HG03520 (cell line): ENCODE data around the gene APOL6.
"Not testable (repeated sequence)": the region's sequence is repeated elsewhere in the genome, so short reads cannot be mapped to it uniquely, and the experiment has no call there.

Experiments used
- ATAC-seq: cut with Tn5 transposase; IDR thresholded peaks from one replicate; pipeline ENCODE4 v1.9.1; 2021; ENCODE audit warnings: mild to moderate bottlenecking, moderate library complexity; ENCODE audit not compliant: unreplicated experiment

Gene APOL6

GRCh38 chr22:35616043-35616442 is 32.2 kb upstream of the APOL6 start:
- no peak for ATAC-seq

DNA sequence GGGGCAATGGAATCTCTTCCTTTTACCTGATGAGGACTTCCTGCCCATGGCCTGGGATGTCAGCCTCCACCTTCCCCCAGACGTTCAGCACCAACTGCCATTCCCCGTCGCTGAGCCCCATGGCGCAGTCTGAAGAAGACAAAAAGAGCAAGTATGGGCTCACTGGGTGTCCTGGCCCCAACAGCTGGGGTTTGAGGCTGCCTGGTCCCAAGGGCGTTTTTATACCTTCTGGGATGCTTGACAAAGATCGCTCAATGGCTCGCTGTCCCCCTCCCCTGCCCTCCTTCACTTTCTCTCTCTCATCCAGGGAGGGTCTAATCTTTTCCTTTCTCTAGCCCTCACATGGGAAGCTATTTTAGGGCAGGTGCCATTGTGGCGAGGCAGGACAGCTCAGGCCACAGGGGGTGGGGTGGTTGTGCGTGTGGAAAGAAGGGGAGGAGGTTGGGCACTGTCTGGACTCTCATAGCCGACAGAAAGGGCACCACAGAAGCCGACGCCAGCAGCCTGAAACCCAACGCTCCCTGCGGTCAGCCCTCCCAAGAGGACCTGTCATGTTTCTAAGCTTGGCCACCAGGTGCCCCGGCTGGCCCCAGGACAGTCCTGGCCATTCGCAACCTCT is 31.0 kb upstream of the APOL6 start, which contains the start of gene MB:
Gene MB, minus strand, starts transcription at position 193 of the 619 bp plus-strand sequence. Its CDS starts 72 bp downstream, at position 121.
- no peak for ATAC-seq

GRCh38 chr22:35618427-35619223 is 29.6 kb upstream of the APOL6 start:
- no peak for ATAC-seq

- ATAC-seq = no peak
Observed at GRCh38 chr22:35619336-35620094, 28.7 kb upstream of the APOL6 start.

GRCh38 chr22:35620624-35621251 is 27.5 kb upstream of the APOL6 start:
- ATAC-seq = no peak

DNA sequence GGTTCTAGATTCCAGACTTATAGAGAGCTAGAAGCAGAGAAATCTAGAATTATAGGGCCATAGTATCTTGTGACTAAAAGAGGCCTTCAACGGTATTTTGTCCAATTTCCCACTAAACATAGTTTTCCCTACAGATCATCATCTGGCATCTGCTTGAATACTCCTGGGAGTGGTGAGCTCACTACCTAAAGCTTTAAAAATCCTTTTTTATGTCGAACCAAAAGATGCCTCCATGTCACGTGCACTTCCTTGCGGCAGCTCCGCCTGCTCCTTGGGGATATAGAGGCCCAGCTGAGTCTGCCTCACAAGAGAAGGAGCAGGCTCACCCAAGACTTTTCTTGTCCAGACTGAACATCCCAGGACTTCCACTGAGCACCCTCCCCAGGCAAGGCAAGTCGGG is 26.8 kb upstream of the APOL6 start:
- ATAC-seq = no peak

GRCh38 chr22:35622191-35622913 is 25.9 kb upstream of the APOL6 start:
- no peak for ATAC-seq

- not testable (repeated sequence) for ATAC-seq
Observed at GRCh38 chr22:35623885-35624284, 24.4 kb upstream of the APOL6 start.

DNA sequence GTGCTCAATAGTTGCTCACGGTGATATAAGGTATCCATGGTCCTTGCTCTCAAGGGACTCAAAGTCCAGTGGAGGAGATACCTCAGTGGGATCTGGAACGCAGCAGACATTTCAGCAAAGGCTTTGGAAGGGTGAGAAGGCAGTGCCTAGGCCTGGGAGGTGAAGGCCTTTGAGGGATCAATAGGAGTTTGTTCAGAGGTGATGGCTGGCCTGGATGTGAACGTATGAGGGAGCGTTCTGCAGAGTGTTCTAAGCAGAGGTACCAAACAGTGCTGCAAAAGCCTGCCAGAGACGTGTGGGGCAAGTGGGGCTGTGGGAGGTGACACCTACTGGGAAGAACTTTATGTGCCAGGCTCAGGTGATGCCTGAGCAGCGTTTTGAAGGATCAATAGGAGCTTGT is 23.7 kb upstream of the APOL6 start:
- no peak for ATAC-seq

GRCh38 chr22:35625763-35626432 is 22.3 kb upstream of the APOL6 start:
- ATAC-seq = no peak

DNA sequence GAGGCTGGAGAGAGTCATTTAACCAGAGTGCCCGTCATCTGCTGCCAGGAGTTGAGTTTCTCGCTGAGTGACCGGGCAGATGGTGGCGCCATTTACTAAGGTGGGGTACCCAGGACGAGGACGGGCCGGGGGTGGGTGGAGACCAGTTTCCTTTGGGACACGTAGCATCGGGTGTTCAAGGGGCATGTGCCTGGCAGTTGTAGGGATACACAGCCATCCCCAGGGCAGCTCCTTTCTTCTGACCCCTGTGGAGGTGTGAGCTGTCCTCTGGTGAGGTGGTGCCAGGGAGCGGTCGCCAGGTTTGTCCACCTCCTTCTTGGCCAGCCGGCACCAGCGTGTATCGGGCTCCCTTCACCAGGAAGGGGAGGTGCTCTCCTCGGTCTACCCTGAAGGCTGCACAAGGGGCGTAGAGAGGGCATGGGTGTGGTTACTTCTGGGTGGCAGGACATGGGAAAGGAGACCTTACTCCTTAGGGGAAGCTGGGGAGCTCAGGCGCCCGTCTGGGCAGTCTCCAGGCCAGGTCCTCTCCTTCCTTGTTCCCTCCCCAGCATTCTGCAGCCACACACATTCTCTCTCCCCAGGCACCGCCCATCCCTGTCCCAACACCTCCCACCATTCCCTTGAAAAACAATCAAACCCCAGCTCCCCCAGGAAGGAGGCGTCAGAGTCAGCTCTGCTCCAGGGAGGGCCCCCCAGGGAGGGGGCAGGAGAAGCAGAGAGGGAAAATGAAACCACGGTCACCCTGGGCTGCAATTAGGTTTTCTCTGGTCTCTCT is 20.8 kb upstream of the APOL6 start:
- ATAC-seq = no peak

DNA sequence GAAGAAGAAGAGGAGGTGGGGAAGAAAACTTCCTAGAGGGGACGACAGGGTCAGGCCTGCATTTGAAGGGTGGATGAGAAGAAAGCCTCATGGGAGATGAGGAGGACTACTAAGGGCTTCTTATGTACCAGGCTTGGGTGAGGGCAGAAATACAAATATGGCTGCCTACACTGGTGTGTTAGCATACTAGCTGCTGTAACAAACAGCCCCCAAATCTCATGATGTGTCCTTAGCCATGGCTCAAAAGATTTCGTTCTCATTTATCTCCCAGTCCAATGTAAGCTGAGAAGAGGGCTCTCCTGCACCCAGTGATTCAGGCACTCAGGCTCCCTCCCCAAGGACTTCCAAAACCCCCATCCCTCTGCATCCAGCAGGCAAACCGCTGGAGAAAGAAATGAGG is 19.5 kb upstream of the APOL6 start:
- no peak for ATAC-seq

GRCh38 chr22:35629406-35630216 is 18.6 kb upstream of the APOL6 start:
- no peak for ATAC-seq

DNA sequence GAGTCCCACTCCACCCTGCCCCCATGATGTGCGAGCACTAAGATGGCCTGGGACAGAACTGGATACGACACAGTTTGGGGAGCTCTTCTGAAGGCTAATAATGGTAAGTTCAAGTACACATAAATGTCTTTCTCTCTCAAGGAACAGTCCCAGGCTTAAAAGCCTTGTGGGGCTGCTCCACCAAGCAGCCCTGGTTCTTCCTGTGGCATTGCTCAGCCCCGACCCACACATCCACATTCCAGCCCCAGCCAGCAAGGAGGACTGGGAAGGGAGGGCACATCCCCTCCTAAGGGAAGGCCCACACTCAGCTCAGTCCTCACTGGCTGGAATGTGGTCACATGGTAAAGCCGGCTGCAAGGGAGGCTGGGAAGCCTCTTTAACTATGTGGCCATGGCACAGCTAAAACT is 17.9 kb upstream of the APOL6 start:
- ATAC-seq = no peak

- ATAC-seq = no peak
Observed at GRCh38 chr22:35630891-35631290, 17.4 kb upstream of the APOL6 start.

GRCh38 chr22:35631597-35631996 is 16.6 kb upstream of the APOL6 start:
- no peak for ATAC-seq

DNA sequence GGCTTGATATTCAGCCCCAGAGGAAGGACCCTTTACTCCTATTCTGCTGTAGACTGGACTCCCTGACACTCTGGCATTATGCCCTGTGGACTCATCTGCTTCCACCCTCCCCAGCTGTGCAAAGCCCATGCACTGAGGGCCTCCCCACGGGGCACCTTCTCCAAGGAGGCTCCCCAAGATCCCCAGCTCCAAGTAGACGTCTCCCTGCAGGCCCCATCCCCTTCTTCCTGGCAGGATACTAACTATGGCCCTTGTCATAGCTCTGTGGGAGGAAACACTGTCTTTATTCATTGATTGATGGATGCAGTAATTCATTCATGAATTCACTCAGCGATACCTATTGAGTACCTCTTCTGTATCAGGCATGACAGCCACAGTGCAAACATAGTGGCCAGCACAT is 15.3 kb upstream of the APOL6 start:
- no peak for ATAC-seq

DNA sequence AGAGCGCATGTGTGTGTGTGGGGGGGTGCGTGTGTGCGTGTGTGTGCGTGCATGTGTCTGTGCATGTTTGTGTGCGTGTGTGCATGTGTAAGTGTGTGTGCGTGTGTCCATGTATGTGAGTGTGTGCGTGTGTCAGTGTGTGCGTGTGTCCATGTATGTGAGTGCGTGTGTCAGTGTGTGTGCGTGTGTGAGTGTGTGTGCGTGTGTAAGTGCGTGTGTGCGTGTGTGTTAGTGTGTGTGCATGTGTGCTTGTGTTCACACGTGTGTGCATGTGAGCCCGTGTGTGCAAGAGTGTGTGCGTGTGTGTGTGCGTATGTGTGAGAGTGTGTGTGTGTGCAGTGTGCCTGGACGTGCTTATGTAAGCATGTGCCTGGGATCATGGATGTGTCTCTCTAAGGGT is 14.7 kb upstream of the APOL6 start:
- no peak for ATAC-seq
